K562 (cell line): ENCODE results near the gene SLC25A4. TPM values are rescaled to one million over a fixed set of nuclear protein-coding genes. Genes with fewer than 3 reads are reported as not detected.

Experiments used
- ATAC-seq: fragments of 200-7000 bp; cut with Tn5 transposase; 3 replicates; pipeline ENCODE4 v1.9.1; 2020; ENCODE audit warnings: moderate library complexity
- BruUV-seq: library from RNA; stranded (reverse); fragments of 400-500 nt; replicated peaks from 2 replicates; lab custom pipeline; 2021; lab: Mats Ljungman, UMichigan
- CTCF ChIA-PET: fragments of 300-600 bp; formaldehyde crosslinking; extraction: SDS; loops from one replicate; lab custom pipeline; 2021; ENCODE audit warnings: low intra/inter-chr PET ratio; lab: Yijun Ruan, JAX
- POLR2A ChIA-PET: fragments of 300-600, 350-650 bp; sonication (Branson Sonifier 250); formaldehyde crosslinking; extraction: SDS; loops from one replicate; lab custom pipeline; 2021; ENCODE audit warnings: antibody characterized with exemption, inconsistent platforms; lab: Yijun Ruan, JAX
- DNase-seq, 4 experiments: peaks; one replicate each; pipeline versions ENCODE4 v3.0.0 to v3.0.0-alpha.2; 2011 to 2018; ENCODE audit warnings: low spot score in 3 of 4, mixed read lengths in 3 of 4; ENCODE audit errors: extremely low read depth in 1 of 4
- FAIRE-seq: peaks from 2 replicates; lab custom pipeline; 2011; peaks lifted over from hg19 to GRCh38; lab: Jason Lieb, UNC
- H2AFZ ChIP-seq: 2 replicates; pipeline ENCODE4 v1.6.0; 2011; ENCODE audit warnings: low read depth, low read length, control low read depth, inconsistent platforms
- H3K27ac ChIP-seq: fragments of 200-600 bp; 3 replicates; pipeline ENCODE4 v1.8.0; 2011; ENCODE audit warnings: low read depth, mild to moderate bottlenecking, control low read depth, inconsistent platforms, low read length, moderate library complexity, mixed read lengths; ENCODE audit errors: extremely low read depth
- H3K27me3 ChIP-seq, 2 experiments: fragments of 300-600 bp in 1 of 2; 2 replicates in 1 of 2; 3 replicates in 1 of 2; pipeline versions ENCODE4 v1.6.0 to v1.8.0; 2011; ENCODE audit warnings: inconsistent platforms in 2 of 2, low read length in 2 of 2, mild to moderate bottlenecking in 1 of 2, mixed read lengths in 1 of 2, moderate library complexity in 1 of 2; ENCODE audit not compliant: control insufficient read depth in 2 of 2, insufficient read depth in 2 of 2
- H3K36me3 ChIP-seq: fragments of 300-600 bp; 3 replicates; pipeline ENCODE4 v1.8.0; 2011; ENCODE audit warnings: mild to moderate bottlenecking, low read length, inconsistent platforms; ENCODE audit not compliant: control insufficient read depth, insufficient read depth
- H3K4me1 ChIP-seq, 2 experiments: fragments of 200-600 bp in 1 of 2; replicated peaks in 1 of 2; 2 replicates in 1 of 2; 3 replicates in 1 of 2; pipeline versions ENCODE4 v1.5.1 to v1.8.0; 2011; ENCODE audit warnings: inconsistent platforms in 2 of 2, low read length in 2 of 2, mild to moderate bottlenecking in 1 of 2, mixed read lengths in 1 of 2, moderate library complexity in 1 of 2; ENCODE audit not compliant: control insufficient read depth in 2 of 2, insufficient read depth in 2 of 2
- H3K4me2 ChIP-seq: 2 replicates; pipeline ENCODE4 v1.6.1; 2011; ENCODE audit warnings: low read length, control low read depth, inconsistent platforms, mixed read lengths; ENCODE audit not compliant: insufficient read depth
- H3K4me3 ChIP-seq: fragments of 200-600 bp; sonication (generic), shearing (Covaris generic); 2 replicates; pipeline ENCODE4 v1.5.1; 2016; ENCODE audit warnings: control low read depth, inconsistent platforms
- H3K79me2 ChIP-seq: fragments of 200-600 bp; 3 replicates; pipeline ENCODE4 v1.8.0; 2011; ENCODE audit warnings: low read length, inconsistent platforms; ENCODE audit not compliant: control insufficient read depth, insufficient read depth
- H3K9ac ChIP-seq, 2 experiments: 2 replicates each; pipeline versions ENCODE4 v1.6.0 to v1.6.1; 2011; ENCODE audit warnings: low read depth in 2 of 2, low read length in 2 of 2, control low read depth in 1 of 2, inconsistent platforms in 1 of 2, mild to moderate bottlenecking in 1 of 2, mixed read lengths in 1 of 2; ENCODE audit not compliant: insufficient read depth in 1 of 2
- H3K9me1 ChIP-seq: one replicate; pipeline ENCODE4 v1.6.0; 2011; ENCODE audit warnings: inconsistent platforms, mild to moderate bottlenecking, low read length, moderate library complexity; ENCODE audit not compliant: control insufficient read depth, insufficient read depth
- H3K9me3 ChIP-seq: replicated peaks from 2 replicates; pipeline ENCODE4 v1.5.1; 2011; ENCODE audit warnings: low read depth, low read length, inconsistent platforms; ENCODE audit not compliant: control insufficient read depth, insufficient read depth
- H4K20me1 ChIP-seq: replicated peaks from 2 replicates; pipeline ENCODE4 v1.6.1; 2011; ENCODE audit warnings: low read length, inconsistent platforms, mixed read lengths; ENCODE audit not compliant: control insufficient read depth, insufficient read depth
- ATF7 ChIP-seq: fragments of 450-650 bp; IDR thresholded peaks from 2 replicates; pipeline ENCODE4 v1.7.1; 2014; ENCODE audit warnings: mild to moderate bottlenecking, moderate library complexity
- CBFA2T3 ChIP-seq: fragments of 450-650 bp; IDR thresholded peaks from 2 replicates; pipeline ENCODE4 v1.6.1; 2017
- DACH1 ChIP-seq: fragments of 450-650 bp; IDR thresholded peaks from 2 replicates; pipeline ENCODE4 v1.6.1; 2018; ENCODE audit not compliant: partially characterized antibody
- HDAC1 ChIP-seq, 2 experiments: fragments of 450-650 bp; IDR thresholded peaks; 2 replicates each; pipeline ENCODE4 v1.6.1; 2016 to 2017; ENCODE audit warnings: inconsistent platforms in 1 of 2, mild to moderate bottlenecking in 1 of 2, moderate library complexity in 1 of 2
- MYBL2 ChIP-seq, 2 experiments: fragments of 450-650 bp in 1 of 2; sonication (generic) in 1 of 2; formaldehyde crosslinking in 1 of 2; IDR thresholded peaks; 2 replicates each; pipeline versions ENCODE4 v1.6.1 to v1.8.1; 2017 to 2022; ENCODE audit warnings: borderline replicate concordance in 1 of 2, inconsistent platforms in 1 of 2, low read depth in 1 of 2, mild to moderate bottlenecking in 1 of 2, missing genetic modification reagents in 1 of 2, moderate library complexity in 1 of 2
- NR2C1 ChIP-seq, 2 experiments: fragments of 450-650 bp; IDR thresholded peaks; 2 replicates each; pipeline ENCODE4 v1.6.1; 2017; ENCODE audit warnings: mild to moderate bottlenecking in 2 of 2, antibody characterized with exemption in 1 of 2, inconsistent platforms in 1 of 2, missing compliant biosample characterization in 1 of 2, missing genetic modification characterization in 1 of 2
- PHB ChIP-seq: fragments of 250-450 bp; sonication (Bioruptor Pico); IDR thresholded peaks from 2 replicates; pipeline ENCODE4 v1.5.0; 2021
- PHF8 ChIP-seq: fragments of 200-600 bp; sonication (generic); IDR thresholded peaks from 2 replicates; pipeline ENCODE4 v1.6.1; 2012; ENCODE audit warnings: mixed run types, mild to moderate bottlenecking, inconsistent platforms, low read length, moderate library complexity, borderline replicate concordance
- STAT6 ChIP-seq: sonication (generic); formaldehyde crosslinking; IDR thresholded peaks from 2 replicates; pipeline ENCODE4 v1.8.1; 2023; ENCODE audit warnings: mild to moderate bottlenecking, missing genetic modification reagents
- ZC3H11A ChIP-seq: IDR thresholded peaks from 2 replicates; pipeline ENCODE4 v1.6.1; 2012; ENCODE audit warnings: low read depth, low read length, improper control_type of control experiment
- ZNF318 ChIP-seq, 2 experiments: fragments of 450-650 bp; IDR thresholded peaks; 2 replicates each; pipeline ENCODE4 v1.6.1; 2016; ENCODE audit warnings: mild to moderate bottlenecking in 2 of 2, borderline replicate concordance in 1 of 2, low read depth in 1 of 2, moderate library complexity in 1 of 2
- WGBS: fragments of 100-300 bp; shearing (Covaris generic); methylation state at CpG from one replicate; pipeline ENCODE4 v1.1.6; 2016; ENCODE audit warnings: low coverage, mixed read lengths; ENCODE audit not compliant: insufficient coverage; ENCODE audit errors: missing lambda C conversion rate; 5-methylcytosine and 5-hydroxymethylcytosine counted together
- in situ Hi-C: fragments of 300-500 bp; cut with MboI; formaldehyde crosslinking; loops from 4 replicates; pipeline ENCODE4 v1.15.0; 2018; ENCODE audit warnings: inconsistent platforms, mixed read lengths
- intact Hi-C: fragments of 100-400 bp; cut with micrococcal nuclease; formaldehyde crosslinking; loops from 2 replicates; pipeline ENCODE4 v1.14.2; 2022
- polyA plus RNA-seq, 8 experiments: library from polyadenylated mRNA; depleted of rRNA in 4 of 8; stranded (reverse) in 5 of 8; unstranded in 3 of 8; fragments of >200 nt; fragmentation: Nextera tagmentation in 2 of 8; fragmentation: Illumina TruSeq in 1 of 8; extraction: Ambion mirVana in 2 of 8; extraction: Trizol in 1 of 8; gene quantifications; 2 replicates each; pipeline versions ENCODE4 v1.2.1 to v1.2.3, GENCODE V29; 2011 to 2014; ENCODE audit warnings: inconsistent platforms in 1 of 8, missing spikeins in 1 of 8
- total RNA-seq, 7 experiments: library from RNA; depleted of rRNA in 6 of 7; stranded (reverse); fragments of >200 nt in 6 of 7; fragmentation: Illumina TruSeq in 2 of 7; extraction: Trizol in 2 of 7; gene quantifications; 2 replicates each; pipeline versions ENCODE4 v1.2.1 to v1.2.3, GENCODE V29; 2011 to 2021; ENCODE audit warnings: low replicate concordance in 1 of 7

The SLC25A4 gene
- total and polyA plus RNA-seq, 9 of the 15 experiments (the other 6 are each of a cell fraction or from before 2014, with no cell fraction given): 8.3 to 28.6 (median 19.5) TPM

- CTCF ChIA-PET: no interaction called here
- Histone ChIP-seq H3K4me3 (no peak overlapping the region), H3K9me1 (no peaks in the 10 kb centered on the region), H3K9me3 (no peaks in the 10 kb centered on the region), H3K4me1 (peaks cover 8 to 38% of the 10 kb centered on the region in 2 experiments), H3K79me2 (no peaks in the 10 kb centered on the region), H3K4me2 (peak overlapping the region; percentile 42), H3K27ac (peak overlapping the region; percentile 47), H2AFZ (peak overlapping the region; percentile 88), H3K36me3 (no peaks in the 10 kb centered on the region), H3K27me3 (no peaks in the 10 kb centered on the region), H3K9ac (peak overlapping the region; percentile 14 to 47; a peak in 2 of 4 replicates), H4K20me1 (no peaks in the 10 kb centered on the region)
- DNase-seq (peak; percentile 89 to 95 (median 92)), ATAC-seq (peak; percentile 95), FAIRE-seq (peak; percentile 99)
- POLR2A ChIA-PET: interaction anchor here (0.6 to 0.8 kb wide), 2 partner anchors 27 to 380 kb away, joined by 3 read pairs; partner anchors contain the start of gene SLC25A4
- WGBS: 8% methylated on average over 9 of the region's 9 CpGs
- BruUV-seq: no TSS peak
- in situ Hi-C loops (no loop called here), intact Hi-C loops (no loop called here)
- TF ChIP-seq DACH1: peak; percentile 57
- TF ChIP-seq ZNF318 (IDR thresholded peaks at IDR 0.05; ENCODE audit: borderline replicate concordance in 1 of 2, low read depth in 1 of 2): peak in 1 of 2 experiments; percentile 52; a peak in 1 of 4 replicates
- peak; percentile 68 for TF ChIP-seq ATF7
- TF ChIP-seq HDAC1 (IDR thresholded peaks at IDR 0.05): peak in 1 of 2 experiments; percentile 52; a peak in 1 of 4 replicates
- peak; percentile 77 for TF ChIP-seq CBFA2T3
- no peak for TF ChIP-seq ZC3H11A
- TF ChIP-seq NR2C1 (IDR thresholded peaks at IDR 0.05): peak; percentile 30; the same call in 1 of the 2 replicates
- peak; percentile 26; the same call in 1 of the 2 replicates for TF ChIP-seq NR2C1 (tag; IDR thresholded peaks at IDR 0.05)
- 0 out of 2 replicates have a peak, but pooled peaks have one; percentile 11 for TF ChIP-seq PHF8
- TF ChIP-seq PHB: no peak
- TF ChIP-seq MYBL2 (IDR thresholded peaks at IDR 0.05; ENCODE audit: low read depth): no peak
- no peak for TF ChIP-seq MYBL2 (CRISPR knock-in tag; IDR thresholded peaks at IDR 0.05; ENCODE audit: borderline replicate concordance)
- TF ChIP-seq STAT6: no peak
Observed at GRCh38 chr4:185115827-185116232, 27.2 kb upstream of the SLC25A4 start.
